GM12872 (cell line): ENCODE results near the gene TAAR6.

ENCODE experiments used
- TF ChIP-seq, protein P1 (sequence below): IDR thresholded peaks from 3 replicates; pipeline ENCODE4 v1.5.1; 2011; ENCODE audit warnings: low read depth, mild to moderate bottlenecking, low read length, moderate library complexity; ENCODE audit not compliant: insufficient read depth

The TAAR6 gene, protein sequence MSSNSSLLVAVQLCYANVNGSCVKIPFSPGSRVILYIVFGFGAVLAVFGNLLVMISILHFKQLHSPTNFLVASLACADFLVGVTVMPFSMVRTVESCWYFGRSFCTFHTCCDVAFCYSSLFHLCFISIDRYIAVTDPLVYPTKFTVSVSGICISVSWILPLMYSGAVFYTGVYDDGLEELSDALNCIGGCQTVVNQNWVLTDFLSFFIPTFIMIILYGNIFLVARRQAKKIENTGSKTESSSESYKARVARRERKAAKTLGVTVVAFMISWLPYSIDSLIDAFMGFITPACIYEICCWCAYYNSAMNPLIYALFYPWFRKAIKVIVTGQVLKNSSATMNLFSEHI

DNA sequence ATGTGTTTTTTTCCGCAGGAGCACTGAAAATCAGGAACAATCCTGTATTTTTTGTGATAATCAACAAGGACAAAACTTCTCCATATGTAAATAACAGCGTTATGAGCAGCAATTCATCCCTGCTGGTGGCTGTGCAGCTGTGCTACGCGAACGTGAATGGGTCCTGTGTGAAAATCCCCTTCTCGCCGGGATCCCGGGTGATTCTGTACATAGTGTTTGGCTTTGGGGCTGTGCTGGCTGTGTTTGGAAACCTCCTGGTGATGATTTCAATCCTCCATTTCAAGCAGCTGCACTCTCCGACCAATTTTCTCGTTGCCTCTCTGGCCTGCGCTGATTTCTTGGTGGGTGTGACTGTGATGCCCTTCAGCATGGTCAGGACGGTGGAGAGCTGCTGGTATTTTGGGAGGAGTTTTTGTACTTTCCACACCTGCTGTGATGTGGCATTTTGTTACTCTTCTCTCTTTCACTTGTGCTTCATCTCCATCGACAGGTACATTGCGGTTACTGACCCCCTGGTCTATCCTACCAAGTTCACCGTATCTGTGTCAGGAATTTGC, at the start of gene TAAR6:
Gene TAAR6, plus strand, starts transcription at position 102 of the 557 bp plus-strand sequence. Its CDS starts 0 bp downstream, at position 102.
- TF ChIP-seq, protein P1, sequence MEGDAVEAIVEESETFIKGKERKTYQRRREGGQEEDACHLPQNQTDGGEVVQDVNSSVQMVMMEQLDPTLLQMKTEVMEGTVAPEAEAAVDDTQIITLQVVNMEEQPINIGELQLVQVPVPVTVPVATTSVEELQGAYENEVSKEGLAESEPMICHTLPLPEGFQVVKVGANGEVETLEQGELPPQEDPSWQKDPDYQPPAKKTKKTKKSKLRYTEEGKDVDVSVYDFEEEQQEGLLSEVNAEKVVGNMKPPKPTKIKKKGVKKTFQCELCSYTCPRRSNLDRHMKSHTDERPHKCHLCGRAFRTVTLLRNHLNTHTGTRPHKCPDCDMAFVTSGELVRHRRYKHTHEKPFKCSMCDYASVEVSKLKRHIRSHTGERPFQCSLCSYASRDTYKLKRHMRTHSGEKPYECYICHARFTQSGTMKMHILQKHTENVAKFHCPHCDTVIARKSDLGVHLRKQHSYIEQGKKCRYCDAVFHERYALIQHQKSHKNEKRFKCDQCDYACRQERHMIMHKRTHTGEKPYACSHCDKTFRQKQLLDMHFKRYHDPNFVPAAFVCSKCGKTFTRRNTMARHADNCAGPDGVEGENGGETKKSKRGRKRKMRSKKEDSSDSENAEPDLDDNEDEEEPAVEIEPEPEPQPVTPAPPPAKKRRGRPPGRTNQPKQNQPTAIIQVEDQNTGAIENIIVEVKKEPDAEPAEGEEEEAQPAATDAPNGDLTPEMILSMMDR = no peak

DNA sequence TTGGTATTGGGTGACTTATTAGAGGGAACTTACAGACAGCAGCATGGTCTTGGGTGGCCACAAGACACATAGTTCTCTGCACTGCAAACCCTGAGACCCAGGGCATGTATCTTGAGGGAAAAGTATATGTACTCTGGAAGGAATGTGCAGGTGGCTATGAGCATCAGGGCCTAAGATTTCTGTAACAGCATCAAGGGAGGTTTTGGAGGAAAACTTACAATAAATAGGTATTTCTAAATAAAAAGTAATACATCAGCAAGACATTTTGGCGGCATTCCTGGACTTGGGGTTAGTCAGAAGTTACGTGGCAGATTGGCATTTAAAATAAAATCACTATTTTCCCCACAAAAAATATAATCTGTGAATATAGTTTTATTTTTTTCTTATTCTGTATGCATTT, 49.2 kb upstream of the TAAR6 start:
- TF ChIP-seq, protein P1 = no peak

DNA sequence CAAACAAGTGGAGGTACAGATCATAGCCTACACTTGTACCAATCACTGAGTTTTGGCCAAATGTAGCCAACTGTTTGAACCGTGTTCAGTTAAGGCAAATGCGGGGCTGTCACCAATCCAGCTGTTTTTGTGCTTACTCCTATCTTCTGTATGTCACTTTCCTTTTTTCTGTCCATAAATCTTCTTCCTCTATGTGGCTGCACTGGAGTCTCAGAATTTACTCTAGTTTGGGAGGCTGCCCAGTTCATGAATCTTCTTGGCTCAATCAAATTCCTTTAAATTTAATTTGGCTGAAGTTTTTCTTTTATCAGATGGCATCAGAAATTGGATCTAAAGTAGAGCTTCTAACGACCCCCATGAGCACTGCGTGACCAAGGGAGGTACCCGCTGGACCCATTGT, 45.5 kb upstream of the TAAR6 start:
- TF ChIP-seq, protein P1 = no peak

DNA sequence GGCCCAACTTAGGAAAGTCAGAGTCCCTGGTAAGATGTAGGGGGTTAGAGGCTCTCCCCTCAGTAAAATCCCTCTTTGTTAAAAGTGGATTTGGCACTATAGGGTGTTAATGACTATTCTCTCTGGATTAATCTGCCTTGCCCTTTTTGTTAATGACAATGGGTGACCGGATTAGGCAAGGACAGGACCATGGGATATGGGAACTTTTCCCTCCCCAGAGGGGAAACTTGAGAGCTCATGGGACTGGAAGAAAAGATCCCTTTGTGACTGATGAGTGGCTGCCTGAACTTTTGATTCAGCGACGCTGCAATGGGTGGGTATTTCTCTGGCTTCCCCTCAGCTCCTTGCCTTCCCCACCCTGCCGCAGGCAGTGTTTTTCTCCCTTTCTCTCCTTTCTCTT, 44.3 kb upstream of the TAAR6 start:
- TF ChIP-seq, protein P1 = no peak

DNA sequence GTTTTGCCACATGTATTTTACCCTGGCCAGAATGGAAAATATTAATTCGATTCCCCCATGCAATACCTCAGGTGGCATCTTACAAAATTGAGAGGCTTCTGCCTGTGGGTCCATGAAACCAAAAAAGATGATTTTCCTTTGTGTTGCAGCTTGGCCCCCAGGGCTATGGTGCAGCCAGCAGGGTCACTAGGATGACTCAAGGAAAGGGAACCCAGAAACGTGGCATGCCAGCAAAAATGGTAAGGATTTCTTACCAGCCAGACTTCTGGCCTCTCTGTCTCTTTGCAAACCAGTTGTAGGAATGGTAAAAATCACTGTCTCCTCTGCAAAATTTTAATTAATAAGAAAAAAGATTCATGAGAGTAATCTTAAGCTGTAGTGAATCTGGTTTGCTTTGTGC, 43.7 kb upstream of the TAAR6 start:
- TF ChIP-seq, protein P1 = no peak

DNA sequence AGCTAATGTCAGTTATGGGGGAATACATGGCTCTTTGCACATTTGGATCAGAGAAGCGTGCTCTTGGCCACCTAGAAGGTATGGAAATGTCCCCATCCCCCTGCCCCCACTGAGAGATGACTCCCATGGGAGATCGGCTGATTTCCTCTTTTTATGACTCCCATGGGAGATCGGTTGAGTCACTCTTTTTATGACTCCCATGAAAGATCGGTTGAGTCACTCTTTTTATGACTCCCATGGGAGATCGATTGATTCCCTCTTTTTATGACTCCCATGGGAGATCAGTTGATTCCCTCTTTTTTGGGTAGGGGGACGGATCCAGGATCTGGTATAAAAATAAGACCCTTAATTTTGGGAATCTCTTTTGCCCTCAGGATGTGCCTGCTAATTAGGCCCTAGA, 42.3 kb upstream of the TAAR6 start:
- TF ChIP-seq, protein P1 = no peak

DNA sequence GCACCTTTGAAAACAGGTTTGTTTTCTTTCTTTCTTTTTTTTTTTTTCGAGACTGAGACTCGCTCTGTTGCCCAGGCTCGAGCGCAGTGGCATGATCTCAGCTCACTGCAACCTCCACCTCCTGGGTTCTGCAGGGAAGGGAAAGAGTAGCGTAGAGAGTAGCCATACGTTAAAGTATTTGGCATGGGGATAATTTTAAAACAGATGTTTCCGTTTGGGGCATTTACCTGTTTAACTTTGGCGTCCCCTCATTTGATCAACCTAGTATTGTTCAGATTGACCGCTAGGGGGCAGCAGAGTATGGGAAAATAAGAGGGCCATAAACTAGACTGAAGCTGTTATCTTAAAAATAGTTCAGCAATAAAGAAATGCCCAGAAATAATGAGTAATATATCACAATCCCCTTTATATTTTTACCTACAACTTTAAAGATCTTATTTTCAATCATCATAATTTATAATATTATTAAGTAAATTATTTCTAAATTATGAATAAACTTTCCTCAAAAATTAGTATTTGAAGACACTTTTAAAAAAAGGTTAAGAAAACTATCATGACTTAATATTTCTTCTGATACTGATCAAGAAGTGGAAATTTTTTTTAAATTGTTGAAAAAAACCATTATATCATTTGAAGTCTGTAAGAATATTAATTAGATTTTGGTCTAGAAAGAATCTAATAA, 39.7 kb upstream of the TAAR6 start:
- TF ChIP-seq, protein P1 = peak; percentile 65
